Osteocyte (in vitro differentiated cells): ENCODE data around the gene CKAP2. TPM values are rescaled to one million over a fixed set of nuclear protein-coding genes. Genes with fewer than 3 reads are reported as not detected.

Experiments used
- DNase-seq: peaks from one replicate; pipeline ENCODE4 v3.0.0; 2021; ENCODE audit warnings: mixed read lengths; ENCODE audit not compliant: unreplicated experiment; ENCODE audit errors: extremely low spot score
- H3K27ac Mint-ChIP-seq: one replicate; pipeline ENCODE4 v1.8.0; 2021; ENCODE audit warnings: mild to moderate bottlenecking, mixed read lengths; ENCODE audit not compliant: unreplicated experiment
- H3K27me3 Mint-ChIP-seq: one replicate; pipeline ENCODE4 v1.8.0; 2021; ENCODE audit warnings: mixed read lengths; ENCODE audit not compliant: unreplicated experiment
- H3K36me3 Mint-ChIP-seq: one replicate; pipeline ENCODE4 v1.8.0; 2021; ENCODE audit warnings: mixed read lengths; ENCODE audit not compliant: unreplicated experiment
- H3K4me1 Mint-ChIP-seq: one replicate; pipeline ENCODE4 v1.8.0; 2021; ENCODE audit warnings: mixed read lengths; ENCODE audit not compliant: unreplicated experiment
- H3K4me3 Mint-ChIP-seq: one replicate; pipeline ENCODE4 v1.8.0; 2021; ENCODE audit warnings: mild to moderate bottlenecking, moderate library complexity, mixed read lengths; ENCODE audit not compliant: unreplicated experiment
- H3K9me3 Mint-ChIP-seq: one replicate; pipeline ENCODE4 v1.8.0; 2021; ENCODE audit warnings: mixed read lengths; ENCODE audit not compliant: unreplicated experiment
- total RNA-seq: library from RNA; stranded (reverse); gene quantifications from 2 replicates; pipeline ENCODE4 v1.2.1, GENCODE V29; 2021
- TF ChIP-seq, protein P1 (sequence below): fragments of 200-600 bp; sonication (generic); IDR thresholded peaks from 2 replicates; pipeline ENCODE4 v1.5.0; 2021; ENCODE audit warnings: antibody characterized with exemption, mild to moderate bottlenecking, moderate library complexity

Gene CKAP2
- total RNA-seq, 1 donor from 2014 or later: 25.8 TPM

DNA sequence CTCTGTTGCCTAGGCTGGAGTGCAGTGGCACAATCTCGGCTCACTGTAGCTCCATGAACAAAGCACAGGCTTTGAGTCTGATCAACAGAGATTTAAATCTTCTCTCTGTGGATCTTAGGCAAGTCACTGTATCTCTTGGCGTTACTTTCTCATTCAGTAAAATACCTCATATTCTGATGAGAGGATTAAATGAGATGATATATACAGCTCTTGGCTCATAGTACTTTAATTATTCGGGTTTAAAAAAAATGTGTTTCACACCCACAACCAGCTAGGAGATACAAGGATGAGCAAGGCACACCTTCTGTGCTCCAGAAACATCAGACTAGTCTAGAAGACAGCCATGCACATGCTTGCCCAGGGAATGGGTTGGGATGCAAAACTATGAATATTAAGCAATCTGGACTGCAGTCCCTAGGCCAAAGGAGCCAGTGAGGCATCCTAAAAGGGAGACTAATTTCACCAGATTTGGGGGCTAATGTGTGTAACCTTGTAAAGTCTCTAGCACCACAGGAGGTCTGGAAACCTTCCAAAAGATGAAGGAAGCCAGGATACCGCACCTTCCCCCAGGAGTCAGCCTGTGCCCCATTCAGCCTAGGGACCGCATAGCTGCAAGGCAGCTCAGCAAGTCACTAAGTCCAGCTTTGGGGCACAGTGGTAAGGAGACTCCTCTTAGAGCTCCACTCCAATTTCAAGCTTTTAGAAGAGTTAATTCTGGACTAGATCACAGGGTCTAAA lies 7.3 kb upstream of the CKAP2 start:
- Mint-ChIP-seq H3K4me1 (peaks cover 19% of the 10 kb centered on the region), H3K27ac (no peak overlapping the region), H3K9me3 (no peaks in the 10 kb centered on the region), H3K4me3 (no peak overlapping the region), H3K27me3 (no peaks in the 10 kb centered on the region), H3K36me3 (peaks cover 7% of the 10 kb centered on the region)
- no peak for DNase-seq
- TF ChIP-seq, protein P1, sequence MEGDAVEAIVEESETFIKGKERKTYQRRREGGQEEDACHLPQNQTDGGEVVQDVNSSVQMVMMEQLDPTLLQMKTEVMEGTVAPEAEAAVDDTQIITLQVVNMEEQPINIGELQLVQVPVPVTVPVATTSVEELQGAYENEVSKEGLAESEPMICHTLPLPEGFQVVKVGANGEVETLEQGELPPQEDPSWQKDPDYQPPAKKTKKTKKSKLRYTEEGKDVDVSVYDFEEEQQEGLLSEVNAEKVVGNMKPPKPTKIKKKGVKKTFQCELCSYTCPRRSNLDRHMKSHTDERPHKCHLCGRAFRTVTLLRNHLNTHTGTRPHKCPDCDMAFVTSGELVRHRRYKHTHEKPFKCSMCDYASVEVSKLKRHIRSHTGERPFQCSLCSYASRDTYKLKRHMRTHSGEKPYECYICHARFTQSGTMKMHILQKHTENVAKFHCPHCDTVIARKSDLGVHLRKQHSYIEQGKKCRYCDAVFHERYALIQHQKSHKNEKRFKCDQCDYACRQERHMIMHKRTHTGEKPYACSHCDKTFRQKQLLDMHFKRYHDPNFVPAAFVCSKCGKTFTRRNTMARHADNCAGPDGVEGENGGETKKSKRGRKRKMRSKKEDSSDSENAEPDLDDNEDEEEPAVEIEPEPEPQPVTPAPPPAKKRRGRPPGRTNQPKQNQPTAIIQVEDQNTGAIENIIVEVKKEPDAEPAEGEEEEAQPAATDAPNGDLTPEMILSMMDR: no peak

DNA sequence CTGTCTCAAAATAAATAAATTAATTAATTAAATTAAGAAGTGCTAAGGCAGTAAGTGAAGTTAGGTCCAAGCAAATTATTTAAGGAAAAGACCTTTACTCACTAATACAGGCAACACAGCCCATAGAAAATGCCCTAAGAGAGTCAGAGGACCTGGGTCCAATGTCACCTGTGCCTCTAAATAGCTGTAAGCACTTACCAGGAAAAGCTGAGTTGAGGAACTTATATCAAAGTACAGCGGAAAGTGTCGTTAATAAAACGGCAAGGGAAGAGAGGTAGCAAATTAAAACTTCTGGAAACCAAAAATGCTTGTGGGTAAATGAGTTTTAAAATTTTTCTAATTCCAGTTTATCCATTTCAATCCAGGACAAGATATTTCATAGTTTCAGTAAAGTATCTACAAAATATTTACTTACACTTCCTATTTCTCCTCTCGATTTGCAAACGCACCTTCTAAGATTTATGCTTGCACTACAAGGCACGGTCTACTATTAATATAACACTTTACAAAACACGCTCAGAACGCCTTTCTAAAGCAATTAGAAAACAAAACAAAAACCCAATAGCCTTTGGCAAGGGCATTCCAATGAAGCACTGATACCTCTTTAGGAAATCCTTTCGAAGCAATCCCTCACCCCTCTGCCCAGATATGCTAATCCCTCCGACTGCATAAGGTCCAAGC lies 5.8 kb upstream of the CKAP2 start:
- Mint-ChIP-seq H3K27ac (peak overlapping the region; percentile 90), H3K4me3 (peak overlapping the region; percentile 95), H3K9me3 (no peaks in the 10 kb centered on the region), H3K4me1 (peaks cover 27% of the 10 kb centered on the region), H3K36me3 (peaks cover 2% of the 10 kb centered on the region), H3K27me3 (no peaks in the 10 kb centered on the region)
- DNase-seq: no peak
- TF ChIP-seq, protein P1: no peak

DNA sequence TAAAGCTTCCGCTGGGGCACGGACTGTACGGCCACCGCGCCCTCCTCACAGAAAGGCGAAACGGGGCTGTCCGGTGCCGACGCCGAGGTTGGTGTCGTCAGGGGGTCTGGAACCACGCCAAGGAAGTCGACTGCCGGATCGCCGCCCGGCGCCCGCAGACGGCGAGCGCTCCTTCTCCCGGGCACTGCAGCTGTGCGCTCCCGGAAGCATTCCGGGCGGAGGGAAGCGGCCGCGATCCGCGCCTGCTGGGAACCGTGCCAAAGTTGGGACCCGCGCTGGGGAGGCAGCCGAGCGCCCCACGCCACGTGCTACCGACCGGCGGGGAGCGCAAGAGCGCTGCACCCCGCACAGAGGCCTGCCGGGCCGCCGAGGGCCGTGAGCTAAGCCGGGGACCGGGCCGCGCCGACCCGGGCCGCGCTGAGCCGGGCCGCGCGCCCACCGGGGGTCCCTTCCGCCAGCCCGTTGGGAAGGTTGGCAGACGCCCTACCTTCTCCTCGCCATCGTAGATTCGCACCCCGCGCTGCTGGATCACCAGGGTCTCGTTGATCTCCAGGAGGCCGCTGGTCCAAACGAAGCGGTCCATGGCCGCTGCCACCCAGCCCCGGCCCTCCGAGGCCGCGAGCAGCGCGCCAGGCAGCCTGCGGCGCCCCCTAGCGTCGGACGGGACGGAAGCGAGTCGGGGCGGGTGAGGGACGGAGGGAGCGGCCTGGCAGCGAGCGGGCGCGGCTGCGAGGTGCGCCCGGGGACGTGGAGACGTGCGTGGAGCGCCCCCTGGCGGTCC lies 5.1 kb upstream of the CKAP2 start, which contains the start of gene VPS36:
Gene VPS36, minus strand, starts transcription at position 623 of the 781 bp plus-strand sequence. Its CDS starts 40 bp downstream, at position 583.
- Mint-ChIP-seq H3K4me3 (peak within 1 kb of the TSS; percentile 95), H3K27me3 (no peaks in the 10 kb centered on the region), H3K4me1 (peaks cover 29% of the 10 kb centered on the region), H3K36me3 (peaks cover under 1% of the 10 kb centered on the region), H3K27ac (peak within 1 kb of the TSS; percentile 90), H3K9me3 (no peaks in the 10 kb centered on the region)
- peak; percentile 99 for DNase-seq
- TF ChIP-seq, protein P1: peak; percentile 100

DNA sequence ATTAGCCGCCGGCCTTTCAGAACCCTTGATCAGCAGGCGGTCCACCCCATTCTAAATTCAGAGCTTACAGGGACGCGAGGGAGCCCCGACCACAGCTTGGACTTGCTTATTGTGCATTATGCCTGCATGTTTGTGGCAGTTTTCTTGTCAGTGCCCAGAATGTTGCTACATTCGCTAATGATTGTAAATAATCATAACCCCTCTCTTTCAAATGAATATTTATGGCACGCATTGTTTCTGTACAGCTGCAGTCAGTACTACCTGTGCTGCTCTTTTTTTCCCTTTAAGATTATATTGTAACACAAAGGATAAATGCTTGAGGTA lies 4.5 kb upstream of the CKAP2 start:
- Mint-ChIP-seq H3K27me3 (no peaks in the 10 kb centered on the region), H3K36me3 (no peaks in the 10 kb centered on the region), H3K27ac (peak overlapping the region; percentile 89), H3K4me3 (peak overlapping the region; percentile 79), H3K9me3 (no peaks in the 10 kb centered on the region), H3K4me1 (peaks cover 29% of the 10 kb centered on the region)
- TF ChIP-seq, protein P1: peak; percentile 24
- no peak for DNase-seq
